ENCODE measurements around the gene CHD1. TPM values are rescaled to one million over a fixed set of nuclear protein-coding genes. Genes with fewer than 3 reads are reported as not detected.

CHD1 gene
- total RNA-seq, 2 donors from 2014 or later, result 29.7 to 40.0 TPM

DNA sequence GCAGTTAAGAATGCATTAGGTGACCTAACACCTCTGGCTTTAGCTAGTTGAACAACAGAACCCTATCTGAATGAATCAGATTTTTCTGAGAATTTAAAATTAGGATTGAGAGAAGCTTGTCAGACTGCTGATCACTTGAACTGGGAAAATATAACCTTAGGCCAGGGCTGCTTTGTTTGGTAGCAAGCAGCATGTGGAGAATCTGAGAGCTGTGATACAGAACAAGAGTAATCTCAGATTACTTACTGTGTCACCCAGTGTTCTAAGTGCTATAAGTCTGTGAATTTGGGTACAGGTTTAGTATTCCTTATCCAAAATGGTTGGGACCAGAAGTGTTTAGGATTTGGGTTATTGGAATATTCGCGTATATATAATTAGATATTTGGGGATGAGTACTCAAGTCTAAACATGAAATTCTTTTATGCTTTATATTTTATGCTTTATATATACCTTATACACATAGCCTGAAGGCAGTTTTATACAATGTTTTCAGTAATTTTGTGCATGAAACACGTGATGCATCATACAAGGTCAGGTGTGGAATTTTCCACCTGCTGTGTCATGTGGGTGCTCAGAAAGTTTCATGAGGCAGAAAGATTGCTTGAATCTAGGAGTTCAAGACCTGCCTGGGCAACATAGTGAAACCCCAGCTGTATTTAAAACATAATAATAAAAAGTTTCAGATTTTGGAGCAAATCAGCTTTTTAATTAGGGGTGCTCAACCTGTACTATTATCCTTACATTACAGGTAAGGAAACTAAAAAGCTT is 8.3 kb upstream of the CHD1 start:
- Histone ChIP-seq H3K4me3 (no peak overlapping the region), H3K27me3 (no peaks in the 10 kb centered on the region), H3K36me3 (replicated peaks in 1 of 2; ENCODE audit: insufficient read depth in 1 of 2, low read depth in 2 of 2) (no peaks in the 10 kb centered on the region), H3K4me1 (peaks cover 23% of the 10 kb centered on the region), H3K9me3 (no peaks in the 10 kb centered on the region), H3K27ac (no peak overlapping the region)
- ATAC-seq (no peak), DNase-seq (no peak)
- intact Hi-C loops (cut with DNase I), result no loop called here
- TF ChIP-seq POLR2A (IDR thresholded peaks at IDR 0.05), result no peak
- TF ChIP-seq, protein P1, sequence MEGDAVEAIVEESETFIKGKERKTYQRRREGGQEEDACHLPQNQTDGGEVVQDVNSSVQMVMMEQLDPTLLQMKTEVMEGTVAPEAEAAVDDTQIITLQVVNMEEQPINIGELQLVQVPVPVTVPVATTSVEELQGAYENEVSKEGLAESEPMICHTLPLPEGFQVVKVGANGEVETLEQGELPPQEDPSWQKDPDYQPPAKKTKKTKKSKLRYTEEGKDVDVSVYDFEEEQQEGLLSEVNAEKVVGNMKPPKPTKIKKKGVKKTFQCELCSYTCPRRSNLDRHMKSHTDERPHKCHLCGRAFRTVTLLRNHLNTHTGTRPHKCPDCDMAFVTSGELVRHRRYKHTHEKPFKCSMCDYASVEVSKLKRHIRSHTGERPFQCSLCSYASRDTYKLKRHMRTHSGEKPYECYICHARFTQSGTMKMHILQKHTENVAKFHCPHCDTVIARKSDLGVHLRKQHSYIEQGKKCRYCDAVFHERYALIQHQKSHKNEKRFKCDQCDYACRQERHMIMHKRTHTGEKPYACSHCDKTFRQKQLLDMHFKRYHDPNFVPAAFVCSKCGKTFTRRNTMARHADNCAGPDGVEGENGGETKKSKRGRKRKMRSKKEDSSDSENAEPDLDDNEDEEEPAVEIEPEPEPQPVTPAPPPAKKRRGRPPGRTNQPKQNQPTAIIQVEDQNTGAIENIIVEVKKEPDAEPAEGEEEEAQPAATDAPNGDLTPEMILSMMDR (IDR thresholded peaks at IDR 0.05), result no peak
- 63 to 68% methylated on average over 3 of the region's 3 CpGs for WGBS, 2 donors

DNA sequence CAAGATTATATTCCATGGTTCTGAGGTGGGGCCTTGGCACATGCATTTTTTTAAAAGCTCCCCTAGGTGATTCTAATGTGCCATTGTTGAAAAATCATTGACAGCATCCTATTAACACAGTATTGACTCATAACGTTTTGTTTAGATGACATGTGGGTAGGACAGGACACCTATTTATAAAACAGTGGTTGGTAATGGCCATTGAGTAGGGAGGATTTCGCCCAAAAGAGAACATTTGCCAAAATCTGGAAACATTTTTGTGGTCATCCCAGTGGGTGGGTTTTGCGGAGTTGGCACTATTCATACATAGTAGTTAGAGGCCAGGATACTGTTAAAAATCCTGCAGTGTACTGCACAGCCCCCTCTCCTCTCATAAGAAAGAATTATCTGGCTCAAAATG is 6.4 kb upstream of the CHD1 start:
- peaks cover 37% of the 10 kb centered on the region for H3K4me1 ChIP-seq
- 81 to 87% methylated on average over 3 of the region's 3 CpGs for WGBS, 2 donors
- intact Hi-C loops (cut with DNase I), result no loop called here
- TF ChIP-seq, protein P1 (IDR thresholded peaks at IDR 0.05), result no peak
- no peak for TF ChIP-seq POLR2A (IDR thresholded peaks at IDR 0.05)
- no peaks in the 10 kb centered on the region for H3K9me3 ChIP-seq
- no peak overlapping the region for H3K4me3 ChIP-seq
- H3K27ac ChIP-seq, result no peak overlapping the region
- no peaks in the 10 kb centered on the region for H3K36me3 ChIP-seq (replicated peaks in 1 of 2; ENCODE audit: insufficient read depth in 1 of 2, low read depth in 2 of 2)
- no peak for ATAC-seq
- H3K27me3 ChIP-seq, result no peaks in the 10 kb centered on the region
- DNase-seq, result no peak

DNA sequence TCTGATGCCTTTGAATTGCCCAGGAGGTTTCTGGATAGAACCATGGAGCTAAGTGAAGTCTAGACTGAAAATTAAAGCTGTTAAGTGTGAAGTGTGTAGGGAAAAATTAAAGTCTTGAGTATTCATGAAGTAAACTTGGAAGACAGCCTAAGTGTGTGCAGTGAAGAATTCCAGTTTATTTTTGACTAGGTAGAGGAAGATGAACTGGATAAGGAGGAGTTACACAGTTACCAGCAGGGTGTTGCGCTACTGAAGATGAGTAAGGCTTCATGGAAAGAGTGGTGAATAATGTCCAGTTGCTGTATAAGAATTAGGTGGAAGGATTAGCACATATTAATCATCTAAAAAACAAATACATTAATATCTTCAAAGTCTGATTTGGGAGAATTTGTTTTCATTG is 5.7 kb upstream of the CHD1 start:
- TF ChIP-seq POLR2A (IDR thresholded peaks at IDR 0.05), result no peak
- TF ChIP-seq, protein P1 (IDR thresholded peaks at IDR 0.05), result no peak
- H3K4me1 ChIP-seq, result peaks cover 38% of the 10 kb centered on the region

DNA sequence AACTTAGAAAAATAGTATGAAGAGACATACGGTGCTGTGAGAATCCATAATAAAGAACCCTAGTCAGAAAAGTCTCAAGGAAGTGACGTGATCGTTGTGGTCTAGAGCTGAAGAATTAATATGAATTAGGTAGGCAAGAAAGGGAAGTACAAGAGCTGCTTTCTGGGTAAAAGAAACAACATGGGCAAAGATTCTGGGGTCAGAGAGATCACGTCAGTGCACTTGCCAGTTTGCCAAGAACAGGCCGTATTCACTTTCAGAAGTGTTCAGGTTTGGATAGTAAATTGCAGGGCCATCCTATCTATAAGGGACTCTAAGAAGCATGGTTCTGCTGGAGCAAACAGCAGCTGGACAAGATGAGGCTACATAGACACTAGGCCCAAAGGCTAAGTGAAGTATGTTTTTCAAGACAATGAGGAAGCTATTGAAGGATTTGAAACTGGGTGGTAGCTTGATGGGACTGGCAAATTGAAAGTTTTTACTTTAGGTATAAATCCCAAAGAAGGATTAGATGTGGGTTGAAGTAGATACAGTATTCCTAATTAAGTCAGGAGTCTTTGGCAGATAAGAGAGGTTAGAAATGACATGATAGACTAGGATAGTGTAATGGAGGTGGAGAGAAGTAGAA is 4.8 kb upstream of the CHD1 start:
- intact Hi-C loops (cut with DNase I), result no loop called here
- Histone ChIP-seq H3K27ac (peak overlapping the region in 2 of 4 donors; percentile 33 to 50), H3K4me1 (peaks cover 32% of the 10 kb centered on the region), H3K4me3 (no peak overlapping the region), H3K27me3 (no peaks in the 10 kb centered on the region), H3K9me3 (no peaks in the 10 kb centered on the region), H3K36me3 (replicated peaks in 1 of 2; ENCODE audit: insufficient read depth in 1 of 2, low read depth in 2 of 2) (no peaks in the 10 kb centered on the region)
- DNase-seq, result peak in 1 of 4 donors; percentile 19
- TF ChIP-seq POLR2A (IDR thresholded peaks at IDR 0.05), result no peak
- TF ChIP-seq, protein P1 (IDR thresholded peaks at IDR 0.05), result no peak
- 81% methylated on average over 5 of the region's 5 CpGs for WGBS, 2 donors
- no peak for ATAC-seq

More for the DNA sequence above, 5.7 kb upstream of the CHD1 start:
- intact Hi-C loops (cut with DNase I), result no loop called here
- ATAC-seq (no peak), DNase-seq (no peak)
- Histone ChIP-seq H3K27me3 (no peaks in the 10 kb centered on the region), H3K9me3 (no peaks in the 10 kb centered on the region), H3K4me3 (no peak overlapping the region), H3K27ac (peak overlapping the region in 1 of 4 donors; percentile 50), H3K36me3 (replicated peaks in 1 of 2; ENCODE audit: insufficient read depth in 1 of 2, low read depth in 2 of 2) (no peaks in the 10 kb centered on the region)
- 85 to 94% methylated on average over 1 of the region's 1 CpG for WGBS, 2 donors

Data from body of pancreas (tissue), 4 donors.